A673 (cell line): ENCODE measurements around the gene AFG1L. TPM values are rescaled to one million over a fixed set of nuclear protein-coding genes. Genes with fewer than 3 reads are reported as not detected.

Source experiments
- BruUV-seq: library from RNA; stranded (reverse); fragments of 400-500 nt; replicated peaks from 2 replicates; lab custom pipeline; 2021; lab: Mats Ljungman, UMichigan
- CTCF ChIA-PET: fragments of 300-600 bp; sonication (Branson Sonifier 250); formaldehyde crosslinking; loops from one replicate; lab custom pipeline; 2022; ENCODE audit warnings: antibody characterized with exemption; lab: Charles Lee
- POLR2A ChIA-PET: fragments of 300-600 bp; sonication (Branson Sonifier 250); formaldehyde crosslinking; loops from one replicate; lab custom pipeline; 2022; ENCODE audit warnings: antibody characterized with exemption; ENCODE audit not compliant: low non-redundant PET; lab: Charles Lee
- DNase-seq: peaks from one replicate; pipeline ENCODE4 v3.0.0-alpha.2; 2015; ENCODE audit warnings: low spot score
- H3K27ac ChIP-seq: fragments of 200-600 bp; sonication (generic); 2 replicates; pipeline ENCODE4 v1.5.1; 2016; ENCODE audit warnings: mixed run types, low read depth, mild to moderate bottlenecking, mixed read lengths, antibody characterized with exemption, low read length; ENCODE audit not compliant: poor library complexity, severe bottlenecking
- H3K27me3 ChIP-seq: fragments of 200-600 bp; sonication (generic); replicated peaks from 2 replicates; pipeline ENCODE4 v1.6.1; 2017; ENCODE audit warnings: mixed run types, low read depth, mild to moderate bottlenecking, mixed read lengths, antibody characterized with exemption, low read length; ENCODE audit not compliant: insufficient read depth, poor library complexity
- H3K36me3 ChIP-seq: fragments of 200-600 bp; sonication (generic); 2 replicates; pipeline ENCODE4 v1.6.1; 2016; ENCODE audit warnings: mixed run types, mild to moderate bottlenecking, mixed read lengths, antibody characterized with exemption, low read length; ENCODE audit not compliant: insufficient read depth, poor library complexity, severe bottlenecking
- H3K4me1 ChIP-seq: fragments of 200-600 bp; sonication (generic); 2 replicates; pipeline ENCODE4 v1.6.1; 2017; ENCODE audit warnings: mixed run types, mild to moderate bottlenecking, mixed read lengths, antibody characterized with exemption, low read length; ENCODE audit not compliant: insufficient read depth, poor library complexity, severe bottlenecking
- H3K4me3 ChIP-seq: fragments of 200-600 bp; sonication (generic); 2 replicates; pipeline ENCODE4 v1.5.1; 2016; ENCODE audit warnings: low read depth, mixed run types, mild to moderate bottlenecking, mixed read lengths, low read length; ENCODE audit not compliant: poor library complexity, severe bottlenecking
- H3K9me3 ChIP-seq: fragments of 200-600 bp; sonication (generic); 2 replicates; pipeline ENCODE4 v1.6.1; 2016; ENCODE audit warnings: mixed run types, low read depth, mild to moderate bottlenecking, mixed read lengths, antibody characterized with exemption, low read length; ENCODE audit not compliant: poor library complexity, severe bottlenecking
- CTCF ChIP-seq: fragments of 300-800, 200-600 bp; sonication (generic); conservative IDR thresholded peaks from 2 replicates; pipeline ENCODE4 v1.5.1; 2017; ENCODE audit warnings: low read depth, mild to moderate bottlenecking, antibody characterized with exemption, low read length, moderate library complexity, mixed read lengths
- EZH2 ChIP-seq: fragments of 200-600 bp; sonication (generic); IDR thresholded peaks from 2 replicates; pipeline ENCODE4 v1.6.1; 2017; ENCODE audit warnings: borderline replicate concordance, low read depth, mild to moderate bottlenecking, mixed read lengths, antibody characterized with exemption, low read length; ENCODE audit not compliant: poor library complexity, severe bottlenecking
- intact Hi-C: fragments of 100-400 bp; cut with micrococcal nuclease; formaldehyde crosslinking; loops from one replicate; pipeline ENCODE4 v1.10.0; 2022; ENCODE audit not compliant: unreplicated experiment
- total RNA-seq: library from RNA; stranded (reverse); gene quantifications from 2 replicates; pipeline ENCODE4 v1.2.3, GENCODE V29; 2021

AFG1L gene
- total RNA-seq, 1 experiment from 2014 or later = 7.5 TPM

- Histone ChIP-seq H3K27me3 (no peaks in the 10 kb centered on the region), H3K4me3 (no peak overlapping the region), H3K36me3 (no peaks in the 10 kb centered on the region), H3K27ac (no peak overlapping the region), H3K4me1 (no peaks in the 10 kb centered on the region), H3K9me3 (no peaks in the 10 kb centered on the region)
- no peak for DNase-seq
- ChIA-PET CTCF (no interaction called here), POLR2A (no interaction called here)
- intact Hi-C loops = no loop called here
- no TSS peak for BruUV-seq
- TF ChIP-seq CTCF = no peak
- no peak for TF ChIP-seq EZH2
Observed at GRCh38 chr6:108253241-108253640, 41.6 kb upstream of the AFG1L start.

GRCh38 chr6:108254433-108255410 lies 40.1 kb upstream of the AFG1L start:
- no peak for TF ChIP-seq CTCF
- no peak for TF ChIP-seq EZH2
- no peak overlapping the region for H3K4me3 ChIP-seq
- H3K4me1 ChIP-seq = peaks cover 5% of the 10 kb centered on the region
- ChIA-PET POLR2A (no interaction called here), CTCF (no interaction called here)
- H3K27me3 ChIP-seq = no peaks in the 10 kb centered on the region
- no peak overlapping the region for H3K27ac ChIP-seq
- BruUV-seq = no TSS peak
- H3K36me3 ChIP-seq = no peaks in the 10 kb centered on the region
- no peak for DNase-seq
- intact Hi-C loops = no loop called here
- H3K9me3 ChIP-seq = no peaks in the 10 kb centered on the region

- CTCF ChIA-PET = no interaction called here
- POLR2A ChIA-PET = no interaction called here
- Histone ChIP-seq H3K27me3 (no peaks in the 10 kb centered on the region), H3K4me3 (peak overlapping the region; percentile 98), H3K36me3 (no peaks in the 10 kb centered on the region), H3K9me3 (no peaks in the 10 kb centered on the region), H3K27ac (peak overlapping the region; percentile 93), H3K4me1 (peaks cover 8% of the 10 kb centered on the region)
- intact Hi-C loops = loop anchor here (5.0 kb wide), 1 partner anchor 143 kb away; no protein-coding TSS in a partner anchor
- BruUV-seq = no TSS peak
- peak; percentile 41 for DNase-seq
- TF ChIP-seq EZH2 (no peak), CTCF (no peak)
Observed at GRCh38 chr6:108260126-108260808, 34.6 kb upstream of the AFG1L start.
